Neural cell (in vitro differentiated cells): Measurements from ENCODE around the gene UBTF. TPM values are rescaled to one million over a fixed set of nuclear protein-coding genes. Genes with fewer than 3 reads are reported as not detected.

Experiments used
- H2AFZ ChIP-seq: fragments of 200-600, 300-800 bp; sonication (generic), shearing (Covaris generic); 2 replicates; pipeline ENCODE4 v1.6.0; 2014; ENCODE audit warnings: low read depth, mild to moderate bottlenecking, antibody characterized with exemption, low read length, moderate library complexity
- H3F3A ChIP-seq: fragments of 200-600 bp; shearing (Covaris generic); 2 replicates; pipeline ENCODE4 v1.6.1; 2016; ENCODE audit warnings: mild to moderate bottlenecking, moderate library complexity, mixed read lengths, antibody characterized with exemption, low read length; ENCODE audit not compliant: insufficient read depth, poor library complexity, severe bottlenecking
- H3K27ac ChIP-seq: fragments of 200-600, 300-800 bp; sonication (generic), shearing (Covaris generic); 2 replicates; pipeline ENCODE4 v1.5.1; 2014; ENCODE audit warnings: mild to moderate bottlenecking, low read length, moderate library complexity
- H3K27me3 ChIP-seq: fragments of 300-800, 200-600 bp; sonication (generic), shearing (Covaris generic); 2 replicates; pipeline ENCODE4 v1.6.0; 2014; ENCODE audit warnings: mild to moderate bottlenecking, low read depth, low read length, moderate library complexity; ENCODE audit not compliant: insufficient read depth
- H3K36me3 ChIP-seq: fragments of 300-800, 200-600 bp; sonication (generic), shearing (Covaris generic); 2 replicates; pipeline ENCODE4 v1.5.1; 2014; ENCODE audit warnings: mild to moderate bottlenecking, antibody characterized with exemption, low read length, moderate library complexity; ENCODE audit not compliant: insufficient read depth
- H3K4me2 ChIP-seq: fragments of 300-800, 200-600 bp; sonication (generic), shearing (Covaris generic); 2 replicates; pipeline ENCODE4 v1.6.0; 2014; ENCODE audit warnings: mild to moderate bottlenecking, low read length
- H3K4me3 ChIP-seq: fragments of 300-800, 200-600 bp; sonication (generic), shearing (Covaris generic); 2 replicates; pipeline ENCODE4 v1.5.1; 2014; ENCODE audit warnings: mild to moderate bottlenecking, low read length, moderate library complexity
- H3K79me2 ChIP-seq: fragments of 200-600 bp; shearing (Covaris generic); replicated peaks from 2 replicates; pipeline ENCODE4 v1.6.0; 2014; ENCODE audit warnings: mild to moderate bottlenecking, low read length, moderate library complexity; ENCODE audit not compliant: insufficient read depth
- H3K9ac ChIP-seq: fragments of 300-800, 200-600 bp; sonication (generic), shearing (Covaris generic); 2 replicates; pipeline ENCODE4 v1.6.1; 2016; ENCODE audit warnings: mild to moderate bottlenecking, low read length, mixed read lengths
- H3K9me2 ChIP-seq: fragments of 200-600 bp; shearing (Covaris generic); 2 replicates; pipeline ENCODE4 v1.6.1; 2016; ENCODE audit warnings: mild to moderate bottlenecking, low read length, mixed read lengths; ENCODE audit not compliant: insufficient read depth
- H3K9me3 ChIP-seq: fragments of 200-600, 300-800 bp; sonication (generic), shearing (Covaris generic); 2 replicates; pipeline ENCODE4 v1.6.1; 2016; ENCODE audit warnings: mild to moderate bottlenecking, mixed run types, low read length, moderate library complexity, mixed read lengths
- H4K20me1 ChIP-seq: fragments of 200-600 bp; shearing (Covaris generic); 2 replicates; pipeline ENCODE4 v1.6.1; 2016; ENCODE audit warnings: mild to moderate bottlenecking, mixed run types; ENCODE audit not compliant: insufficient read depth
- CTCF ChIP-seq: fragments of 450-650 bp; IDR thresholded peaks from 2 replicates; pipeline ENCODE4 v1.5.1; 2014; ENCODE audit warnings: antibody characterized with exemption, mild to moderate bottlenecking, moderate library complexity; ENCODE audit not compliant: poor library complexity, severe bottlenecking
- EP300 ChIP-seq: fragments of 450-650 bp; conservative IDR thresholded peaks from 2 replicates; pipeline ENCODE4 v1.6.1; 2014; ENCODE audit warnings: antibody characterized with exemption, mild to moderate bottlenecking, moderate library complexity; ENCODE audit not compliant: poor library complexity, severe bottlenecking
- EZH2 ChIP-seq: fragments of 200-600, 300-800 bp; shearing (Covaris generic), sonication (generic); IDR thresholded peaks from 2 replicates; pipeline ENCODE4 v1.6.1; 2014; ENCODE audit warnings: antibody characterized with exemption, low read length, borderline replicate concordance, mild to moderate bottlenecking; ENCODE audit not compliant: insufficient read depth, poor library complexity, severe bottlenecking
- MXI1 ChIP-seq: fragments of 450-650 bp; conservative IDR thresholded peaks from 2 replicates; pipeline ENCODE4 v1.6.1; 2014; ENCODE audit warnings: antibody characterized with exemption, mild to moderate bottlenecking; ENCODE audit not compliant: poor library complexity, severe bottlenecking
- POLR2AphosphoS5 ChIP-seq: IDR thresholded peaks from 2 replicates; pipeline ENCODE4 v1.6.1; 2012
- RAD21 ChIP-seq: fragments of 450-650 bp; conservative IDR thresholded peaks from 2 replicates; pipeline ENCODE4 v1.6.1; 2014; ENCODE audit warnings: antibody characterized with exemption, mild to moderate bottlenecking, moderate library complexity
- REST ChIP-seq: IDR thresholded peaks from 2 replicates; pipeline ENCODE4 v1.6.1; 2012; ENCODE audit warnings: borderline replicate concordance
- SMC3 ChIP-seq: fragments of 450-650 bp; conservative IDR thresholded peaks from 2 replicates; pipeline ENCODE4 v1.6.1; 2014; ENCODE audit warnings: antibody characterized with exemption, mild to moderate bottlenecking, moderate library complexity; ENCODE audit not compliant: poor library complexity
- TAF1 ChIP-seq: IDR thresholded peaks from 2 replicates; pipeline ENCODE4 v1.6.1; 2012; ENCODE audit warnings: low read depth
- polyA plus RNA-seq: library from polyadenylated mRNA; depleted of rRNA; stranded (reverse); fragments of >200 nt; gene quantifications from 2 replicates; pipeline ENCODE4 v1.2.3, GENCODE V29; 2014

Gene UBTF
- polyA plus RNA-seq, 1 donor from 2014 or later, result 73.8 TPM

- Histone ChIP-seq H3K79me2 (no peaks in the 10 kb centered on the region), H2AFZ (no peak overlapping the region), H3K27ac (no peak overlapping the region), H3K36me3 (no peaks in the 10 kb centered on the region), H3F3A (no peaks in the 10 kb centered on the region), H3K9ac (no peak overlapping the region), H4K20me1 (no peaks in the 10 kb centered on the region), H3K9me2 (no peaks in the 10 kb centered on the region), H3K4me3 (no peak overlapping the region), H3K4me2 (no peak overlapping the region), H3K27me3 (no peaks in the 10 kb centered on the region), H3K9me3 (no peaks in the 10 kb centered on the region)
- no peak for TF ChIP-seq MXI1
- TF ChIP-seq SMC3, result peak; percentile 70
- peak; percentile 78 for TF ChIP-seq CTCF
- peak; percentile 68 for TF ChIP-seq RAD21
- no peak for TF ChIP-seq EZH2
Observed at GRCh38 chr17:44203731-44204440, 15.6 kb downstream of the UBTF start.

GRCh38 chr17:44202756-44203155, 16.7 kb downstream of the UBTF start:
- Histone ChIP-seq H3K4me3 (no peak overlapping the region), H3K27me3 (no peaks in the 10 kb centered on the region), H2AFZ (no peak overlapping the region), H3K27ac (no peak overlapping the region), H3K9ac (no peak overlapping the region), H3K79me2 (peaks cover 11% of the 10 kb centered on the region), H3K4me2 (no peak overlapping the region), H3K9me2 (no peaks in the 10 kb centered on the region), H3F3A (no peaks in the 10 kb centered on the region), H3K36me3 (no peaks in the 10 kb centered on the region), H4K20me1 (no peaks in the 10 kb centered on the region), H3K9me3 (no peaks in the 10 kb centered on the region)
- no peak for TF ChIP-seq REST
- no peak for TF ChIP-seq EZH2
- TF ChIP-seq MXI1, result no peak
- no peak for TF ChIP-seq POLR2AphosphoS5
- no peak for TF ChIP-seq RAD21
- TF ChIP-seq TAF1, result no peak
- no peak for TF ChIP-seq SMC3
- no peak for TF ChIP-seq CTCF
- TF ChIP-seq EP300, result no peak
